A549 (cell line): Measurements from ENCODE around the gene UBE2G2. TPM values are rescaled to one million over a fixed set of nuclear protein-coding genes. Genes with fewer than 3 reads are reported as not detected.

Source experiments
- ATAC-seq, 2 experiments: fragments of 200-7000 bp in 1 of 2; fragments of >200 bp in 1 of 2; cut with Nextera tagmentation in 1 of 2; cut with Tn5 transposase in 1 of 2; 3 replicates each; pipeline versions ENCODE4 v1.8.0 to v1.9.1; 2018 to 2020; ENCODE audit warnings: mild to moderate bottlenecking in 1 of 2, moderate library complexity in 1 of 2
- CTCF ChIA-PET: fragments of 300-600 bp; sonication (Branson Sonifier 250); formaldehyde crosslinking; extraction: SDS; loops from one replicate; lab custom pipeline; 2021; ENCODE audit warnings: antibody characterized with exemption, inconsistent platforms; lab: Yijun Ruan, JAX
- POLR2A ChIA-PET: fragments of 350-600 bp; formaldehyde crosslinking; extraction: SDS; loops from one replicate; lab custom pipeline; 2021; ENCODE audit warnings: antibody characterized with exemption, inconsistent platforms; lab: Yijun Ruan, JAX
- DNase-seq, 2 experiments: peaks; one replicate each; pipeline versions ENCODE4 v3.0.0 to v3.0.0-alpha.2; 2011 to 2016; ENCODE audit warnings: low read depth in 1 of 2, low spot score in 1 of 2
- FAIRE-seq: peaks from 2 replicates; lab custom pipeline; 2011; peaks lifted over from hg19 to GRCh38; lab: Jason Lieb, UNC
- H3K27ac ChIP-seq, 2 experiments: fragments of >200 bp; sonication (Bioruptor Twin); formaldehyde crosslinking; 3 replicates each; pipeline ENCODE4 v1.5.1; 2016 to 2017
- H3K4me1 ChIP-seq: fragments of >200 bp; sonication (Bioruptor Twin); formaldehyde crosslinking; 3 replicates; pipeline ENCODE4 v1.6.1; 2016
- H3K4me2 ChIP-seq: fragments of >200 bp; sonication (Bioruptor Twin); formaldehyde crosslinking; 3 replicates; pipeline ENCODE4 v1.6.1; 2016
- H3K4me3 ChIP-seq: fragments of >200 bp; sonication (Bioruptor Twin); formaldehyde crosslinking; 3 replicates; pipeline ENCODE4 v1.5.1; 2016
- H3K9me3 ChIP-seq: fragments of >200 bp; sonication (Bioruptor Twin); formaldehyde crosslinking; 3 replicates; pipeline ENCODE4 v1.6.1; 2016
- ATOH8 ChIP-seq: fragments of 250-450 bp; sonication (Bioruptor Pico); IDR thresholded peaks from 2 replicates; pipeline ENCODE4 v1.5.0; 2020; ENCODE audit warnings: low read depth, mild to moderate bottlenecking, moderate library complexity
- CHD4 ChIP-seq: fragments of 200-600 bp; sonication (generic); IDR thresholded peaks from 2 replicates; pipeline ENCODE4 v1.6.1; 2016; ENCODE audit warnings: antibody characterized with exemption, mild to moderate bottlenecking, borderline replicate concordance
- E2F6 ChIP-seq: IDR thresholded peaks from 2 replicates; pipeline ENCODE4 v1.6.1; 2012; ENCODE audit warnings: low read depth, borderline replicate concordance
- EHF ChIP-seq: fragments of 250-450 bp; sonication (Bioruptor Pico); IDR thresholded peaks from 2 replicates; pipeline ENCODE4 v1.5.0; 2020; ENCODE audit warnings: mild to moderate bottlenecking
- EP300 ChIP-seq, 2 experiments: fragments of >200 bp; sonication (Bioruptor Twin); formaldehyde crosslinking; IDR thresholded peaks; 2 replicates in 1 of 2; 3 replicates in 1 of 2; pipeline ENCODE4 v1.6.1; 2016 to 2017
- ESRRA ChIP-seq: fragments of 150-350 bp; IDR thresholded peaks from 2 replicates; pipeline ENCODE4 v1.6.1; 2014; ENCODE audit warnings: mild to moderate bottlenecking, low read length, borderline replicate concordance
- FOSL2 ChIP-seq, 2 experiments: fragments of 450-650 bp in 1 of 2; fragments of >200 bp in 1 of 2; sonication (Bioruptor Twin) in 1 of 2; formaldehyde crosslinking; IDR thresholded peaks; 2 replicates each; pipeline versions ENCODE4 v1.5.0 to v1.6.1; 2016 to 2020; ENCODE audit warnings: mild to moderate bottlenecking in 1 of 2, moderate library complexity in 1 of 2
- FOXS1 ChIP-seq: fragments of 250-450 bp; sonication (Bioruptor Pico); IDR thresholded peaks from 2 replicates; pipeline ENCODE4 v1.5.0; 2020; ENCODE audit warnings: mild to moderate bottlenecking, moderate library complexity
- GATA3 ChIP-seq: IDR thresholded peaks from 2 replicates; pipeline ENCODE4 v1.6.1; 2012; ENCODE audit warnings: borderline replicate concordance
- HES2 ChIP-seq: fragments of >200 bp; sonication (Bioruptor Twin); formaldehyde crosslinking; IDR thresholded peaks from 2 replicates; pipeline ENCODE4 v1.6.1; 2016
- HEYL ChIP-seq: fragments of 250-450 bp; sonication (Bioruptor Pico); IDR thresholded peaks from 2 replicates; pipeline ENCODE4 v1.8.0; 2021; ENCODE audit warnings: mild to moderate bottlenecking, moderate library complexity
- HMGXB4 ChIP-seq: fragments of 250-450 bp; sonication (Bioruptor Pico); IDR thresholded peaks from 2 replicates; pipeline ENCODE4 v1.5.0; 2021; ENCODE audit warnings: mild to moderate bottlenecking, moderate library complexity, borderline replicate concordance
- HOXA7 ChIP-seq: fragments of 250-450 bp; sonication (Bioruptor Pico); IDR thresholded peaks from 2 replicates; pipeline ENCODE4 v1.5.0; 2020; ENCODE audit warnings: mild to moderate bottlenecking, moderate library complexity
- JUNB ChIP-seq: fragments of >200 bp; sonication (Bioruptor Twin); formaldehyde crosslinking; IDR thresholded peaks from 2 replicates; pipeline ENCODE4 v1.6.1; 2016
- MAFK ChIP-seq: fragments of 450-650 bp; IDR thresholded peaks from 2 replicates; pipeline ENCODE4 v1.6.1; 2014; ENCODE audit not compliant: partially characterized antibody
- MAX ChIP-seq: IDR thresholded peaks from 2 replicates; pipeline ENCODE4 v1.6.1; 2012
- MAZ ChIP-seq: fragments of 150-350 bp; IDR thresholded peaks from 2 replicates; pipeline ENCODE4 v1.6.1; 2014; ENCODE audit warnings: antibody characterized with exemption, low read depth, low read length, borderline replicate concordance
- NPAS2 ChIP-seq: fragments of 250-450 bp; sonication (Bioruptor Pico); IDR thresholded peaks from 2 replicates; pipeline ENCODE4 v1.8.0; 2022; ENCODE audit warnings: mild to moderate bottlenecking, moderate library complexity, borderline replicate concordance
- PBX3 ChIP-seq: IDR thresholded peaks from 2 replicates; pipeline ENCODE4 v1.6.1; 2012
- POLR2AphosphoS2 ChIP-seq: conservative IDR thresholded peaks from 2 replicates; pipeline ENCODE4 v1.6.1; 2012; ENCODE audit warnings: low read length, improper control_type of control experiment, inconsistent platforms
- REST ChIP-seq: fragments of 200-600 bp; sonication (generic); IDR thresholded peaks from 2 replicates; pipeline ENCODE4 v1.6.1; 2016; ENCODE audit warnings: antibody characterized with exemption, mild to moderate bottlenecking, moderate library complexity
- TP53 ChIP-seq: fragments of 250-450 bp; sonication (Bioruptor Pico); IDR thresholded peaks from 2 replicates; pipeline ENCODE4 v1.5.0; 2021; ENCODE audit warnings: mild to moderate bottlenecking, moderate library complexity
- ZNF302 ChIP-seq: fragments of 250-450 bp; sonication (Bioruptor Pico); IDR thresholded peaks from 2 replicates; pipeline ENCODE4 v1.9.0; 2021; ENCODE audit warnings: inconsistent platforms, mild to moderate bottlenecking, moderate library complexity
- WGBS: methylation state at CpG from one replicate; pipeline ENCODE4 v1.1.6; 2017; ENCODE audit errors: missing lambda C conversion rate; 5-methylcytosine and 5-hydroxymethylcytosine counted together
- polyA plus RNA-seq, 4 experiments: library from polyadenylated mRNA; depleted of rRNA in 3 of 4; stranded (reverse); fragments of >200 nt; fragmentation: RNase III in 1 of 4; extraction: RNeasy Plus Mini Kit Qiagen cat#74134 plus additional on column Dnase treatment in 1 of 4; gene quantifications; 2 replicates in 3 of 4; 3 replicates in 1 of 4; pipeline ENCODE4 v1.2.3, GENCODE V29; 2011 to 2017

Gene UBE2G2
- polyA plus RNA-seq, 2 of the 4 experiments (the other 2 are of a cell fraction): 56.9 to 68.2 TPM

GRCh38 chr21:44836349-44836665 lies 34.7 kb upstream of the UBE2G2 start:
- Histone ChIP-seq H3K4me2 (no peak overlapping the region), H3K4me3 (no peak overlapping the region), H3K4me1 (0 out of 3 replicates have a peak, but pooled peaks cover 7% of the 10 kb centered on the region), H3K27ac (no peak overlapping the region), H3K9me3 (no peaks in the 10 kb centered on the region)
- no peak for FAIRE-seq
- no peak; a peak in 1 of 6 replicates for ATAC-seq
- DNase-seq: no peak
- POLR2A ChIA-PET: no interaction called here
- WGBS: no CpG with 5 or more reads among the region's 3 CpGs
- CTCF ChIA-PET: interaction anchor here (1.4 kb wide), 1 partner anchor 10 kb away, joined by 5 read pairs; no protein-coding TSS in a partner anchor
- TF ChIP-seq MAX (no peak), NPAS2 (CRISPR knock-in tag) (no peak), FOXS1 (no peak), REST (no peak), JUNB (no peak), PBX3 (no peak), EHF (no peak), EP300 (IDR thresholded peaks at IDR 0.05) (no peak), ZNF302 (CRISPR knock-in tag) (no peak), HMGXB4 (CRISPR knock-in tag) (no peak), HEYL (CRISPR knock-in tag) (no peak), MAZ (no peak), MAFK (no peak), GATA3 (no peak), ESRRA (no peak), HOXA7 (CRISPR knock-in tag) (no peak), ATOH8 (no peak), E2F6 (no peak)
- TF ChIP-seq, all 56 proteins: peak for 0

- DNase-seq: no peak
- H3K4me1 ChIP-seq: 0 out of 3 replicates have a peak, but pooled peaks cover 7% of the 10 kb centered on the region
- FAIRE-seq: no peak
- no CpG with 5 or more reads among the region's 8 CpGs for WGBS
- no peak overlapping the region for H3K4me2 ChIP-seq
- no peak for TF ChIP-seq HMGXB4 (CRISPR knock-in tag)
- TF ChIP-seq POLR2AphosphoS2: no peak
- TF ChIP-seq HEYL (CRISPR knock-in tag): no peak
- TF ChIP-seq MAX: no peak
- TF ChIP-seq EP300 (IDR thresholded peaks at IDR 0.05): no peak
- TF ChIP-seq PBX3: no peak
- no peak for TF ChIP-seq CHD4
- TF ChIP-seq HES2: no peak
- no peak for TF ChIP-seq TP53
- TF ChIP-seq FOSL2 (IDR thresholded peaks at IDR 0.05): no peak
- TF ChIP-seq FOSL2 (CRISPR knock-in tag; IDR thresholded peaks at IDR 0.05): no peak
- TF ChIP-seq NPAS2 (CRISPR knock-in tag): no peak
- H3K27ac ChIP-seq: no peak overlapping the region
- no peak for ATAC-seq
- ChIA-PET POLR2A (no interaction called here), CTCF (no interaction called here)
- no peaks in the 10 kb centered on the region for H3K9me3 ChIP-seq
- no peak overlapping the region for H3K4me3 ChIP-seq
Measured at GRCh38 chr21:44835647-44835973, 34.0 kb upstream of the UBE2G2 start.
